ENCODE measurements around the gene PRTFDC1.

DNA sequence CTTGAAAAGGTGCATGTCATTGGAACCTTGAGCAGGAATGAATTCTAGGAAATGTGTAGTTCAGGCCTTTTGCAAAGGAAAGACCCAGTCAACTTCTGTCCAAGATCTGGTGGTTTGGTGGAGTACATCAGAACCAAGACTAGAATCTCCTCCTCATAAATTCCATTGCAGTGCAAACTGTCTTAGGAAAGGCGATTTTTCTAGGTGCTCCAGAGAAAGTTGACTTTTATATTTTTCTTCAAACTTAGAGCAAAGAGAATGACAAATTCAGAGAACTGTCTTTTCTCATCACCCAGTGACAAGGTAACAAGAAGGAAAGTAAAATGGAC is 50.0 kb downstream of the PRTFDC1 start:
- TF ChIP-seq POLR2AphosphoS5 (IDR thresholded peaks at IDR 0.05) (no peak), POLR2A (IDR thresholded peaks at IDR 0.05) (no peak)
